ENCODE measurements around the gene EIF2B2.

Gene EIF2B2

DNA sequence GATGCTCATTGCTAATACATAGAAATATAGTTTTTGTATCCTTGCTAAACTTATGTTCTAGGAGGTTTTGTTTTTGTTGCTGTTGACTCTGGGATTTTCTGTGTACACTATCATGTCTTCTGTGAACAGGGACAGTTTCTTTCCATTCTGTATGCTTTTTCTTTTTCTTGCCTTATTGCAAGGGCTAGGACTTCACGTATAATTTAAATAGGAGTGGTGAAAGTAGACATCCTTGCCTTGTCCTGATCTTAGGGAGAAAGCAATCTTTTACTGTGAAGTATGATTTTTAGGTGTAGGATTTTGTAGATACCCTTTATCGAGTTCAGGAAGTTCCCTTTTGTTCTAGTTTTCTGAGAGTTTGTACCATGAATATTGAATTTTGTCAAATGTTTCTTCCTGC is 1.5 kb upstream of the EIF2B2 start:
- TF ChIP-seq, protein P1, sequence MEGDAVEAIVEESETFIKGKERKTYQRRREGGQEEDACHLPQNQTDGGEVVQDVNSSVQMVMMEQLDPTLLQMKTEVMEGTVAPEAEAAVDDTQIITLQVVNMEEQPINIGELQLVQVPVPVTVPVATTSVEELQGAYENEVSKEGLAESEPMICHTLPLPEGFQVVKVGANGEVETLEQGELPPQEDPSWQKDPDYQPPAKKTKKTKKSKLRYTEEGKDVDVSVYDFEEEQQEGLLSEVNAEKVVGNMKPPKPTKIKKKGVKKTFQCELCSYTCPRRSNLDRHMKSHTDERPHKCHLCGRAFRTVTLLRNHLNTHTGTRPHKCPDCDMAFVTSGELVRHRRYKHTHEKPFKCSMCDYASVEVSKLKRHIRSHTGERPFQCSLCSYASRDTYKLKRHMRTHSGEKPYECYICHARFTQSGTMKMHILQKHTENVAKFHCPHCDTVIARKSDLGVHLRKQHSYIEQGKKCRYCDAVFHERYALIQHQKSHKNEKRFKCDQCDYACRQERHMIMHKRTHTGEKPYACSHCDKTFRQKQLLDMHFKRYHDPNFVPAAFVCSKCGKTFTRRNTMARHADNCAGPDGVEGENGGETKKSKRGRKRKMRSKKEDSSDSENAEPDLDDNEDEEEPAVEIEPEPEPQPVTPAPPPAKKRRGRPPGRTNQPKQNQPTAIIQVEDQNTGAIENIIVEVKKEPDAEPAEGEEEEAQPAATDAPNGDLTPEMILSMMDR (IDR thresholded peaks at IDR 0.05): no peak
- TF ChIP-seq ZFX (IDR thresholded peaks at IDR 0.05; ENCODE audit: borderline replicate concordance): no peak
- no peak overlapping the region for H3K27ac ChIP-seq

DNA sequence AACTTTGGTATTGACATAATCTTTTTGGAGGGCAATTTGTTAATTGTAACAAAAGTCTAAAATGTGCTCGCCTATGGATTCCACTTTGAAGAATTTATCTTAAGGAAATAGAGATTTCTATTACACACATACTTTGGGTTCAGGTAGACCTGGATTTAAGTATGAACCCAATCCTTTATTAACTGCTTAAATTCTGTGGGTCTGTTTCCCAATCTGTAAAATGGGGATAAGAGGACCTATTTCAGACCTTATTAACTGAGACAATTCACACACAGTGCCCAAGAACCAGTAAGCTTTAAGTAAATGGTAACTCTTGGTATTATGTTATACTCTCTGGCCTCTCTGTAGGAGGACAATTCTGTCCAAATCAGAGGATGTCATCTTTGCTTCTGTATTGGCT is 822 bp upstream of the EIF2B2 start:
- peak overlapping the region; percentile 70 for H3K27ac ChIP-seq

DNA sequence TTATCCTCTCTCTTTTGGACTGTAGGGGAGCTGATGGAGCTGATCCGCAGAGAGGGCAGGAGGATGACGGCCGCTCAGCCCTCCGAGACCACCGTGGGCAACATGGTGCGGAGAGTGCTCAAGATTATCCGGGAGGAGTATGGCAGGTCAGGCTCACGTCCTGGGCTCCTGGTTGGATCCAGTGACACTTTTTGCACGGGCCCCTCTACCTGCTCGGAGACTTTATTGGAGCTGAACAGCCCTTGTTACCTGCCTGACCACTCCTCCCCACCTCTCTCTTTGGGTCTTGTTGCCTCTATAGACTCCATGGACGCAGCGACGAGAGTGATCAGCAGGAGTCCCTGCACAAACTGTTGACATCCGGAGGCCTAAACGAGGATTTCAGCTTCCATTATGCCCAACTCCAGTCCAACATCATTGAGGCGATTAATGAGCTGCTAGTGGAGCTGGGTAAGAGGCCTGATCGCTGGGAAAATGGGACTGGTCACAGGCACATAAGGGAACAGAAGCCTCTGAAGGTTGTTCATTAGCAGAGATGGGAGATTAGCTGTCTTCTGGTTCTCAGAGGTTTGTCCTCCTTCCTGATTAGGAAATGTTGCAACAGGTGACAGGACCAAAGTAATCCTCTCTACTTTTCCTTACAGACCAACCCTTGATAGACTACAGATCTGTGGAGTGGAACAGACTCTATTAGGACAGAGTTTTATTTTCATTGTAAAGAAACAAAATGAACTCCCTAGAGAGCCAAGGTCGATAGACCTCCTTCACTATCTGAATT is 718 bp downstream of the EIF2B2 start:
- peak overlapping the region; percentile 70 for H3K27ac ChIP-seq
- no peak for TF ChIP-seq ZFX (IDR thresholded peaks at IDR 0.05; ENCODE audit: borderline replicate concordance)

More for the DNA sequence above, 822 bp upstream of the EIF2B2 start:
- TF ChIP-seq, protein P1 (IDR thresholded peaks at IDR 0.05): no peak
- no peak for TF ChIP-seq ZFX (IDR thresholded peaks at IDR 0.05; ENCODE audit: borderline replicate concordance)

DNA sequence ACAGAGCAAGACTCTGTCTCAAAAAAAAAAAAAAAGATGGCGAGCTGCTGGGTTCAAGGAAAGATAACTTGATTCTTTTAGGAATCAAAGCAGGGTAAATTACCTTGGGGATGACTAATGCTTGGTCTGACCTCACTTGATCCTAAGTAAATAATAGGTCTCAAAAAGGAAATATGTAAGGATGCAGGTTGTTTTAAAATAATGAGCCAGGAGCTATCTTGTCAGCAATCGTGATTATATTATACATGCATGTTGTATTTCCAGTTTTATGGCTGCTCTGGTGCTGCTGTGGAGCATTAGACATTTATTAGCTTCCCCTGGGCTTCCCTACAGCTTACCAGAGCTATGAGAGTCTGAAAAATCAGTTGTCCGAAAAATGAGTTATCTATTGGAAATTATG is 2.6 kb downstream of the EIF2B2 start:
- H3K27ac ChIP-seq: no peak overlapping the region
- no peak for TF ChIP-seq ZFX (IDR thresholded peaks at IDR 0.05; ENCODE audit: borderline replicate concordance)
- TF ChIP-seq, protein P1 (IDR thresholded peaks at IDR 0.05): no peak

DNA sequence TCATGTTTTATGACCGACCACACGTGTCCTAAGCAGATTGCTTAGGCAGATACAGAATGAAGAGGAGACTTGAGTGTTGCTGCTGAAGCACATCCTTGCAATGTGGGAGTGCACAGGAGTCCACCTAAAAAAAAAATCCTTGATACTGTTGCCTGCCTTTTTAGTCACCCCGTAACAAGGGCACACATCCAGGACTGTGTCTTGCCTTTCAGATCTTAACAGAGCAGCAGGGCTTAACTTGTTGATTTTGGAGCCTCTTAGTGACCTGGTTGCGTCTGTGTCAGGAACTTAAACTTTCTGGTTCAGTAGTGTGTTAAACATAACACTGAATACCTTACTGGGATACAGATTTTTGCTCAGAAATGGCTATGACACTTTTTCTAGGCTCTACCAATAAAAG is 6.5 kb downstream of the EIF2B2 start:
- H3K27ac ChIP-seq: no peak overlapping the region
- TF ChIP-seq, protein P1 (IDR thresholded peaks at IDR 0.05): no peak
- TF ChIP-seq ZFX (IDR thresholded peaks at IDR 0.05; ENCODE audit: borderline replicate concordance): no peak

DNA sequence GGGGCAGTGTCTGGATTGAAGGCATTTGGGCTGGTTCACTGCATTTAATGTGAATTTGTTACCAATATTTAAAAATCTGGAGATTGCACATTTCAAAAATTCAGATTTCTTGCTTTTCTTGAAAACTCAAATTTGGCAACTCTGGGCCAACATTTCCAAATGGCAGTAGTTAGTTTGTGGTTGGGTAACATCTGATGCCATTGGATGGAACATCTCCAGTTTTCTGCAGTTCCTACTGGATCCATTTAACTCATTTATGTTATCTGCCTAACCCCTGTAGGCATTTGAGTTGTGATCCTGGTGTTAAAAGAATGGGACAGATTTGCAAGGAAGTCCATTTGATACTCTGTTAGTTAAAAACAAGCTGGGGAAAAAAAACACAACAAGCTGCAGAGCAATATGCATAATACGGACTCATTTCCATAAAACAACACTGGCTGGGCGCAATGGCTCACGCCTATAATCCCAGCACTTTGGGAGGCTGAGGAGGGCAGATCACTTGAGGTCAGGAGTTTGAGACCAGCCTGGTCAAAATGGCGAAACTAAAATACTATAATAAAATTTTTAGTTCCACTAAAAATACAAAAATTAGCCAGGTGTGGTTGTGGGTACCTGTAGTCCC is 7.9 kb downstream of the EIF2B2 start:
- no peak for TF ChIP-seq ZFX (IDR thresholded peaks at IDR 0.05; ENCODE audit: borderline replicate concordance)
- TF ChIP-seq, protein P1 (IDR thresholded peaks at IDR 0.05): no peak
- no peak overlapping the region for H3K27ac ChIP-seq

DNA sequence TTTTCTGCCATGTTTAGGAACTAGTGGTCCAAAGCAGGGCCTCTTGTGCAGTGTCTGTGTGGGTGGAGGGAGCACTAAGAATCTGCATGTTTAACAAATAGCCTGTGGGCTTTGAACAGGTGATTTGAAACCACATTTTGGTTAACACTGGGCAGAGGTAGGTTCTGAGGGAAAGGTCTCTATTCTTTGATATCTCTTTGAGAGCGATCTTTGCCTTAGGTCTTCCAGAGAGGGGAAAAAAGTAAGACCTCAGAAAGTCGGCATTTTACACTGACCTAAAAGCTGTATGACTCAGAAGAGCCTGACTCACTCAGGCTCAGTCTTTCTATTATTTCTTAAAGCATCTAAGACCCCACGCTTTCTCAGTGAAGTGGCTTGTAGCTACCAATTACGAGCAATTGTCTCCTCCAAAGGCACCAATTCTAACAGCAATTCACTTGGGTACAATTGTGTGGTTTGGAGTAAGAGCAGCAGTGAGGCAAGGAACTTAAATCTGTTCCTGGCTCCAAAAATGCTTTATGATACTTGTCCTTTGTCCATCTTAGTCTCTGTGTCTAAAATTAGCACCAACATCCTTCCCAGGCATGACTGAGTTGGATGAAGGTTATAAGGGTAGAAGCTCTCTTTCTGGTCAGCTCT is 8.8 kb downstream of the EIF2B2 start:
- no peak overlapping the region for H3K27ac ChIP-seq
- TF ChIP-seq, protein P1 (IDR thresholded peaks at IDR 0.05): no peak
- TF ChIP-seq ZFX (IDR thresholded peaks at IDR 0.05; ENCODE audit: borderline replicate concordance): no peak

Data from 22Rv1 (cell line).